Measurements from ENCODE around the gene RERE. TPM values are rescaled to one million over a fixed set of nuclear protein-coding genes. Genes with fewer than 3 reads are reported as not detected.

The RERE gene
- total RNA-seq (100 to 1,000 TPM in 3 of 9 donors, 10 to 100 TPM in 6; 49.0 to 146 (median 89.0) TPM), polyA plus RNA-seq (10 to 100 TPM; 33.4 to 75.9 (median 41.6) TPM)
- long read RNA-seq, donor 1: 0 reads
- long read RNA-seq, donor 2, partial matches to known transcripts: 11 of 12 reads
- long read RNA-seq, donor 2, other reads (novel, unspliced or antisense): 0 of 12 reads
- long read RNA-seq, donor 3: 0 reads
- long read RNA-seq, donor 4, partial matches to known transcripts: 0 of 26 reads
- long read RNA-seq, donor 4, other reads (novel, unspliced or antisense): 26 of 26 reads
- long read RNA-seq, donor 5, partial matches to known transcripts: 40 of 56 reads
- long read RNA-seq, donor 5, other reads (novel, unspliced or antisense): 16 of 56 reads
- long read RNA-seq, donor 6, partial matches to known transcripts: 5 of 15 reads
- long read RNA-seq, donor 6, other reads (novel, unspliced or antisense): 10 of 15 reads
- long read RNA-seq, donor 7, partial matches to known transcripts: 0 of 1 reads
- long read RNA-seq, donor 7, other reads (novel, unspliced or antisense): 0 of 1 reads
- long read RNA-seq, donor 8, partial matches to known transcripts: 0 of 1 reads
- long read RNA-seq, donor 8, other reads (novel, unspliced or antisense): 0 of 1 reads
- long read RNA-seq, donor 9, partial matches to known transcripts: 0 of 2 reads
- long read RNA-seq, donor 9, other reads (novel, unspliced or antisense): 0 of 2 reads
- long read RNA-seq, donor 10: 0 reads

GRCh38 chr1:8817412-8818324 is at the start of gene RERE:
RERE (minus strand) TSS chr1:8817640.
- Histone ChIP-seq H3K27ac (peak within 1 kb of the TSS; percentile 77 to 99 (median 96)), H3K36me3 (replicated peaks in 1 of 2) (no peaks in the 10 kb centered on the region), H3K9me3 (replicated peaks in 1 of 3) (no peaks in the 10 kb centered on the region), H3K4me3 (peak within 1 kb of the TSS; percentile 9 to 97 (median 80)), H3K27me3 (no peaks in the 10 kb centered on the region), H3K4me1 (replicated peaks in 1 of 2) (peaks cover 36 to 44% of the 10 kb centered on the region in 2 donors)
- peak; percentile 94 to 97 (median 95) for DNase-seq
- WGBS, 4 donors: 0 to 1% (median 1%) methylated on average over 50 to 82 of the region's 82 CpGs
- TF ChIP-seq POLR2A (IDR thresholded peaks at IDR 0.05): peak; percentile 88 to 99
- TF ChIP-seq, protein P1, sequence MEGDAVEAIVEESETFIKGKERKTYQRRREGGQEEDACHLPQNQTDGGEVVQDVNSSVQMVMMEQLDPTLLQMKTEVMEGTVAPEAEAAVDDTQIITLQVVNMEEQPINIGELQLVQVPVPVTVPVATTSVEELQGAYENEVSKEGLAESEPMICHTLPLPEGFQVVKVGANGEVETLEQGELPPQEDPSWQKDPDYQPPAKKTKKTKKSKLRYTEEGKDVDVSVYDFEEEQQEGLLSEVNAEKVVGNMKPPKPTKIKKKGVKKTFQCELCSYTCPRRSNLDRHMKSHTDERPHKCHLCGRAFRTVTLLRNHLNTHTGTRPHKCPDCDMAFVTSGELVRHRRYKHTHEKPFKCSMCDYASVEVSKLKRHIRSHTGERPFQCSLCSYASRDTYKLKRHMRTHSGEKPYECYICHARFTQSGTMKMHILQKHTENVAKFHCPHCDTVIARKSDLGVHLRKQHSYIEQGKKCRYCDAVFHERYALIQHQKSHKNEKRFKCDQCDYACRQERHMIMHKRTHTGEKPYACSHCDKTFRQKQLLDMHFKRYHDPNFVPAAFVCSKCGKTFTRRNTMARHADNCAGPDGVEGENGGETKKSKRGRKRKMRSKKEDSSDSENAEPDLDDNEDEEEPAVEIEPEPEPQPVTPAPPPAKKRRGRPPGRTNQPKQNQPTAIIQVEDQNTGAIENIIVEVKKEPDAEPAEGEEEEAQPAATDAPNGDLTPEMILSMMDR (IDR thresholded peaks at IDR 0.05): peak in 3 of 6 experiments; percentile 10 to 22 (median 21)
- intact Hi-C loops (cut with DNase I): no loop called here

GRCh38 chr1:8866792-8867415 is 49.5 kb upstream of the RERE start:
- 74 to 89% (median 83%) methylated on average over 10 to 11 of the region's 11 CpGs for WGBS, 4 donors
- H3K4me1 ChIP-seq (replicated peaks in 1 of 2): peaks cover 0 to 7% of the 10 kb centered on the region in 2 donors
- no peak overlapping the region for H3K27ac ChIP-seq

DNA sequence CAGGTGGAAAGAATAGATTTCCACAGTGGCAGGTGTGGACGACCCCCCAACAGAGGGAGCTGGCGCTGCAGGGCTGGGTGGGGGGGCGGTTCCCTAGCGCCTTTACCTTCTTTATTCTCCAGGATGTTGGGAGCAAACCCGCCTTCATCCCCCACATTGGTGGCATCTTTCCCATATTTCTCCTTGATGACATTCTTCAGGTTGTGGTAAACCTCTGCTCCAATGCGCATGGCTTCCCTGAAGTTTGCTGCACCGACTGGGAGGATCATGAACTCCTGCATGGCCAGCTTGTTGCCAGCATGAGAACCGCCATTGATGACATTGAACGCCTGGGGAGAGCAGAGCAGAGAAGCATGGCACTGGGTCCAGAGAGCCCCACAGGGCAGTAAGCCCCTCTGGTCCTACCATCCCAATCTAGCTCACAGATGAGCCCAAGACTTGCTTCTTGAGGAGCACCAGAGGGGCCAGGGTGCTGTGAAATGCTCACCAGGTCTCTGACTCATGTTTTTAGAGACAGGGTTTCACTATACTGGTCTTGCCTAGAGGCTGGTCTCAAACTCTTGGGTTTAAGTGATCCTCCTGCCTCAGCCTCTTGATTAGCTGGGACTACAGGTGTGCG is 48.8 kb upstream of the RERE start:
- intact Hi-C loops (cut with DNase I): no loop called here
- H3K4me3 ChIP-seq: no peak overlapping the region
- WGBS, 4 donors: 87 to 93% (median 89%) methylated on average over 9 to 10 of the region's 10 CpGs
- TF ChIP-seq, protein P1 (IDR thresholded peaks at IDR 0.05): no peak
- TF ChIP-seq POLR2A (IDR thresholded peaks at IDR 0.05): no peak
- no peak for DNase-seq
- H3K4me1 ChIP-seq (replicated peaks in 1 of 2): peaks cover 0 to under 1% of the 10 kb centered on the region in 2 donors
- no peaks in the 10 kb centered on the region for H3K9me3 ChIP-seq (replicated peaks in 1 of 3)
- H3K27me3 ChIP-seq: no peaks in the 10 kb centered on the region
- peaks cover 0 to 100% of the 10 kb centered on the region in 2 donors for H3K36me3 ChIP-seq (replicated peaks in 1 of 2)
- no peak overlapping the region for H3K27ac ChIP-seq

More at GRCh38 chr1:8866792-8867415, 49.5 kb upstream of the RERE start:
- TF ChIP-seq, protein P1 (IDR thresholded peaks at IDR 0.05): no peak
- no peak for TF ChIP-seq POLR2A (IDR thresholded peaks at IDR 0.05)
- Histone ChIP-seq H3K4me3 (no peak overlapping the region), H3K36me3 (replicated peaks in 1 of 2) (peaks cover 0 to 100% of the 10 kb centered on the region in 2 donors), H3K27me3 (no peaks in the 10 kb centered on the region), H3K9me3 (replicated peaks in 1 of 3) (no peaks in the 10 kb centered on the region)
- intact Hi-C loops (cut with DNase I): no loop called here
- no peak for DNase-seq

Data from adrenal gland (tissue), 19 donors.